H9 (cell line): ENCODE measurements around the gene GMPPB. TPM values are rescaled to one million over a fixed set of nuclear protein-coding genes. Genes with fewer than 3 reads are reported as not detected.

Source experiments
- DNase-seq: peaks from one replicate; pipeline ENCODE4 v3.0.0-alpha.2; 2017
- H2AFZ ChIP-seq: one replicate; pipeline ENCODE4 v1.6.1; 2013; ENCODE audit warnings: mild to moderate bottlenecking, low read length, control low read depth, moderate library complexity
- H2AK5ac ChIP-seq: 2 replicates; pipeline ENCODE4 v1.6.1; 2013; ENCODE audit warnings: low read length, control low read depth, mixed read lengths; ENCODE audit not compliant: insufficient read length
- H2BK120ac ChIP-seq: one replicate; pipeline ENCODE4 v1.6.1; 2013; ENCODE audit warnings: low read depth, mild to moderate bottlenecking, low read length, control low read depth, inconsistent platforms; ENCODE audit not compliant: poor library complexity, severe bottlenecking
- H2BK12ac ChIP-seq: 2 replicates; pipeline ENCODE4 v1.6.1; 2013; ENCODE audit warnings: low read length, control low read depth, mixed read lengths, low read depth; ENCODE audit not compliant: insufficient read length
- H2BK15ac ChIP-seq: 2 replicates; pipeline ENCODE4 v1.6.1; 2013; ENCODE audit warnings: low read depth, low read length, control low read depth
- H2BK20ac ChIP-seq: one replicate; pipeline ENCODE4 v1.6.1; 2013; ENCODE audit warnings: low read depth, mild to moderate bottlenecking, low read length, control low read depth, inconsistent platforms; ENCODE audit not compliant: poor library complexity, severe bottlenecking
- H2BK5ac ChIP-seq: 2 replicates; pipeline ENCODE4 v1.6.1; 2013; ENCODE audit warnings: low read length, control low read depth, mixed read lengths; ENCODE audit not compliant: insufficient read length
- H3K14ac ChIP-seq: 2 replicates; pipeline ENCODE4 v1.6.1; 2013; ENCODE audit warnings: low read length, control low read depth; ENCODE audit not compliant: insufficient read depth
- H3K18ac ChIP-seq: 2 replicates; pipeline ENCODE4 v1.6.1; 2013; ENCODE audit warnings: low read depth, mild to moderate bottlenecking, mixed read lengths, low read length, control low read depth; ENCODE audit not compliant: insufficient read length
- H3K23ac ChIP-seq: 2 replicates; pipeline ENCODE4 v1.6.1; 2013; ENCODE audit warnings: low read length, control low read depth, mixed read lengths, low read depth; ENCODE audit not compliant: insufficient read length
- H3K23me2 ChIP-seq: 2 replicates; pipeline ENCODE4 v1.6.1; 2013; ENCODE audit warnings: low read depth, mild to moderate bottlenecking, mixed read lengths, low read length, control low read depth; ENCODE audit not compliant: insufficient read length, poor library complexity, severe bottlenecking
- H3K27ac ChIP-seq: 2 replicates; pipeline ENCODE4 v1.5.1; 2013; ENCODE audit warnings: low read length, control low read depth, mixed read lengths, low read depth; ENCODE audit not compliant: insufficient read length
- H3K27me3 ChIP-seq: 2 replicates; pipeline ENCODE4 v1.6.1; 2013; ENCODE audit warnings: low read length, control low read depth, inconsistent platforms; ENCODE audit not compliant: insufficient read depth
- H3K4ac ChIP-seq: 2 replicates; pipeline ENCODE4 v1.6.1; 2013; ENCODE audit warnings: low read depth, mild to moderate bottlenecking, control low read depth, inconsistent platforms, low read length, moderate library complexity
- H3K4me1 ChIP-seq: 2 replicates; pipeline ENCODE4 v1.6.1; 2013; ENCODE audit warnings: low read length, control low read depth, inconsistent platforms; ENCODE audit not compliant: insufficient read depth
- H3K4me2 ChIP-seq: 2 replicates; pipeline ENCODE4 v1.6.1; 2013; ENCODE audit warnings: low read length, control low read depth, mixed read lengths; ENCODE audit not compliant: insufficient read length, insufficient read depth
- H3K56ac ChIP-seq: 2 replicates; pipeline ENCODE4 v1.6.1; 2013; ENCODE audit warnings: low read depth, mild to moderate bottlenecking, mixed read lengths, low read length, control low read depth; ENCODE audit not compliant: insufficient read length
- H3K79me1 ChIP-seq: 2 replicates; pipeline ENCODE4 v1.6.1; 2013; ENCODE audit warnings: low read depth, mild to moderate bottlenecking, moderate library complexity, low read length, control low read depth, inconsistent platforms; ENCODE audit not compliant: insufficient read depth, poor library complexity, severe bottlenecking
- H3K79me2 ChIP-seq: 2 replicates; pipeline ENCODE4 v1.6.1; 2013; ENCODE audit warnings: low read length, control low read depth, inconsistent platforms; ENCODE audit not compliant: insufficient read depth
- H3K9ac ChIP-seq: 2 replicates; pipeline ENCODE4 v1.6.1; 2013; ENCODE audit warnings: low read length, control low read depth, mixed read lengths; ENCODE audit not compliant: insufficient read length; ENCODE audit errors: extremely low read depth
- H3K9me3 ChIP-seq: one replicate; pipeline ENCODE4 v1.6.1; 2013; ENCODE audit warnings: low read depth, low read length, inconsistent platforms; ENCODE audit not compliant: control insufficient read depth
- H3T11ph ChIP-seq: one replicate; pipeline ENCODE4 v1.6.1; 2013; ENCODE audit warnings: mild to moderate bottlenecking, low read length, control low read depth, inconsistent platforms
- H4K20me1 ChIP-seq: one replicate; pipeline ENCODE4 v1.6.1; 2013; ENCODE audit not compliant: control insufficient read depth, insufficient read length, insufficient read depth
- H4K5ac ChIP-seq: 2 replicates; pipeline ENCODE4 v1.6.1; 2013; ENCODE audit warnings: low read depth, mild to moderate bottlenecking, mixed read lengths, low read length, control low read depth; ENCODE audit not compliant: insufficient read length
- H4K8ac ChIP-seq: replicated peaks from 2 replicates; pipeline ENCODE4 v1.6.1; 2013; ENCODE audit warnings: low read length, control low read depth, mixed read lengths, low read depth; ENCODE audit not compliant: insufficient read length
- H4K91ac ChIP-seq: 2 replicates; pipeline ENCODE4 v1.6.1; 2013; ENCODE audit warnings: low read depth, mild to moderate bottlenecking, moderate library complexity, mixed read lengths, low read length, control low read depth; ENCODE audit not compliant: insufficient read length
- H3K27ac Mint-ChIP-seq, 3 experiments: 2 replicates in 2 of 3; 3 replicates in 1 of 3; pipeline ENCODE4 v1.8.0; 2020 to 2021; ENCODE audit warnings: mixed read lengths in 3 of 3, mild to moderate bottlenecking in 1 of 3, moderate library complexity in 1 of 3
- H3K27me3 Mint-ChIP-seq: 2 replicates; pipeline ENCODE4 v1.8.0; 2021; ENCODE audit warnings: low read depth, mild to moderate bottlenecking, moderate library complexity, mixed read lengths
- H3K36me3 Mint-ChIP-seq, 3 experiments: 2 replicates in 2 of 3; 3 replicates in 1 of 3; pipeline ENCODE4 v1.8.0; 2020 to 2021; ENCODE audit warnings: low read depth in 3 of 3, mixed read lengths in 3 of 3; ENCODE audit not compliant: insufficient read depth in 1 of 3
- H3K4me1 Mint-ChIP-seq, 2 experiments: 2 replicates each; pipeline ENCODE4 v1.8.0; 2020; ENCODE audit warnings: mixed read lengths in 2 of 2
- H3K4me3 Mint-ChIP-seq, 2 experiments: 2 replicates in 1 of 2; 3 replicates in 1 of 2; pipeline ENCODE4 v1.8.0; 2020 to 2021; ENCODE audit warnings: mild to moderate bottlenecking in 2 of 2, mixed read lengths in 2 of 2, moderate library complexity in 1 of 2
- H3K9me3 Mint-ChIP-seq, 2 experiments: 2 replicates in 1 of 2; 3 replicates in 1 of 2; pipeline ENCODE4 v1.8.0; 2020; ENCODE audit warnings: mild to moderate bottlenecking in 2 of 2, mixed read lengths in 2 of 2, moderate library complexity in 1 of 2
- WGBS: extraction: QIAGEN DNeasy Blood & Tissue Kit; methylation state at CpG from one replicate; pipeline ENCODE4 v1.1.7; 2013; ENCODE audit warnings: missing lambda C conversion rate, low lambda C conversion rate, mixed read lengths; ENCODE audit not compliant: insufficient read length; ENCODE audit errors: extremely low coverage; 5-methylcytosine and 5-hydroxymethylcytosine counted together
- total RNA-seq: library from RNA; stranded (reverse); gene quantifications from 2 replicates; pipeline ENCODE4 v1.2.1, GENCODE V29; 2021
- TF ChIP-seq, protein P1 (sequence below): fragments of 200-600 bp; sonication (generic); conservative IDR thresholded peaks from 3 replicates; pipeline ENCODE4 v1.8.0; 2021; ENCODE audit warnings: antibody characterized with exemption, mild to moderate bottlenecking

GMPPB gene
- total RNA-seq, 1 experiment from 2014 or later, result 31.1 TPM

DNA sequence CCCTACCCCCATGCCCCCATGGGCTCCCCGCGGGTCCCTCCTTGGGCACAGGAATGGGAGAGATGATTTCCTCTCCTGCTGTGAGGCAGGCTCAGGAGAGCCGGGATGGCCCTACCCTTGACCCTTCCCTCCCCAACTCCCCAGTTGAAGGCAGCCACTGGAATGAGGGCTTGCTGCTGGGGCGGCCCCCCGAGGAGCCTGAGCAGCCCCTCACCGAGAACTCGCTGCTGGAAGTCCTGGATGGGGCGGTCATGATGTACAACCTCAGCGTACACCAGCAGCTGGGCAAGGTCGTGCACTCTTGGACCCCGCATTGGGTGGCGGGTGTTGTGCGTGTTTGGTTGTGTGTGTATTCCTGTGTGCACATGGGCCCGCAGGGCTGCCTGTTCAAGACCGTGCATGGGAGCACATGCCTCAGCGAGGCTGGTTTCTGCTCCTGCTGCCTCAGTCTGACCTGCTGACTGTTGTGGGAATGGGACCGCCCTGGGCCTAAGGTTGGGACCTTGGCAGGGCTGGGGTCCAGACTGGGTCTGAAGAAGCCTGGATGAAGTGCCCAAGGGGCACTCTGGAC is 18.3 kb downstream of the GMPPB start:
- TF ChIP-seq, protein P1, sequence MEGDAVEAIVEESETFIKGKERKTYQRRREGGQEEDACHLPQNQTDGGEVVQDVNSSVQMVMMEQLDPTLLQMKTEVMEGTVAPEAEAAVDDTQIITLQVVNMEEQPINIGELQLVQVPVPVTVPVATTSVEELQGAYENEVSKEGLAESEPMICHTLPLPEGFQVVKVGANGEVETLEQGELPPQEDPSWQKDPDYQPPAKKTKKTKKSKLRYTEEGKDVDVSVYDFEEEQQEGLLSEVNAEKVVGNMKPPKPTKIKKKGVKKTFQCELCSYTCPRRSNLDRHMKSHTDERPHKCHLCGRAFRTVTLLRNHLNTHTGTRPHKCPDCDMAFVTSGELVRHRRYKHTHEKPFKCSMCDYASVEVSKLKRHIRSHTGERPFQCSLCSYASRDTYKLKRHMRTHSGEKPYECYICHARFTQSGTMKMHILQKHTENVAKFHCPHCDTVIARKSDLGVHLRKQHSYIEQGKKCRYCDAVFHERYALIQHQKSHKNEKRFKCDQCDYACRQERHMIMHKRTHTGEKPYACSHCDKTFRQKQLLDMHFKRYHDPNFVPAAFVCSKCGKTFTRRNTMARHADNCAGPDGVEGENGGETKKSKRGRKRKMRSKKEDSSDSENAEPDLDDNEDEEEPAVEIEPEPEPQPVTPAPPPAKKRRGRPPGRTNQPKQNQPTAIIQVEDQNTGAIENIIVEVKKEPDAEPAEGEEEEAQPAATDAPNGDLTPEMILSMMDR, result no peak
- H3K23me2 ChIP-seq, result no peaks in the 10 kb centered on the region
- H3T11ph ChIP-seq, result no peak overlapping the region
- no peak overlapping the region for H2BK20ac ChIP-seq
- H3K14ac ChIP-seq, result no peak overlapping the region
- H3K27me3 ChIP-seq, result no peaks in the 10 kb centered on the region
- H2BK12ac ChIP-seq, result no peak overlapping the region
- H3K9ac ChIP-seq, result no peak overlapping the region
- no peaks in the 10 kb centered on the region for H3K9me3 Mint-ChIP-seq
- H2BK15ac ChIP-seq, result no peak overlapping the region
- H3K4me1 Mint-ChIP-seq, result peaks cover 11 to 19% of the 10 kb centered on the region in 2 experiments
- no peak overlapping the region for H3K23ac ChIP-seq
- no peaks in the 10 kb centered on the region for H3K9me3 ChIP-seq
- H2BK120ac ChIP-seq, result no peak overlapping the region
- peaks cover 4 to 20% (median 20%) of the 10 kb centered on the region in 3 experiments; a peak in 6 of 7 replicates for H3K36me3 Mint-ChIP-seq
- H3K27me3 Mint-ChIP-seq, result no peaks in the 10 kb centered on the region
- no peak overlapping the region for H3K27ac Mint-ChIP-seq
- H3K79me2 ChIP-seq, result no peaks in the 10 kb centered on the region
- no peaks in the 10 kb centered on the region for H3K4me1 ChIP-seq
- WGBS, result no CpG with 5 or more reads among the region's 17 CpGs
- H2BK5ac ChIP-seq, result no peak overlapping the region
- H2AFZ ChIP-seq, result no peak overlapping the region
- no peak overlapping the region for H3K27ac ChIP-seq
- no peak overlapping the region for H3K4me2 ChIP-seq
- H3K4ac ChIP-seq, result no peak overlapping the region
- H3K56ac ChIP-seq, result no peak overlapping the region
- no peak overlapping the region for H4K91ac ChIP-seq
- no peak overlapping the region for H4K8ac ChIP-seq
- H2AK5ac ChIP-seq, result no peak overlapping the region
- DNase-seq, result no peak
- H3K79me1 ChIP-seq, result no peaks in the 10 kb centered on the region
- no peaks in the 10 kb centered on the region for H4K20me1 ChIP-seq
- no peak overlapping the region for H3K18ac ChIP-seq
- H4K5ac ChIP-seq, result no peak overlapping the region
- no peak overlapping the region for H3K4me3 Mint-ChIP-seq
